Ishikawa (cell line): ENCODE results near the gene VSIG8.
A peak's percentile ranks its signal among the peaks of the same experiment; 100 is the strongest.

ENCODE experiments used
- CREB1 ChIP-seq: IDR thresholded peaks from 2 replicates; pipeline ENCODE4 v1.6.1; 2012; ENCODE audit warnings: low read depth
- EP300 ChIP-seq: IDR thresholded peaks from 2 replicates; pipeline ENCODE4 v1.6.1; 2012; ENCODE audit warnings: borderline replicate concordance
- MAX ChIP-seq: IDR thresholded peaks from 2 replicates; pipeline ENCODE4 v1.6.1; 2012
- NFIC ChIP-seq: IDR thresholded peaks from 2 replicates; pipeline ENCODE4 v1.6.1; 2012
- REST ChIP-seq: IDR thresholded peaks from 2 replicates; pipeline ENCODE4 v1.6.1; 2012; ENCODE audit warnings: low read depth, mild to moderate bottlenecking
- TAF1 ChIP-seq: IDR thresholded peaks from 2 replicates; pipeline ENCODE4 v1.6.1; 2012; ENCODE audit warnings: low read depth, mild to moderate bottlenecking
- ZBTB7A ChIP-seq: IDR thresholded peaks from 2 replicates; pipeline ENCODE4 v1.6.1; 2012; ENCODE audit warnings: low read depth

- TF ChIP-seq REST: no peak
- peak; percentile 56 for TF ChIP-seq TAF1
- TF ChIP-seq EP300: peak; percentile 26; the same call in 1 of the 2 replicates
- 0 out of 2 replicates have a peak, but pooled peaks have one; percentile 20 for TF ChIP-seq NFIC
- peak; percentile 49; the same call in 1 of the 2 replicates for TF ChIP-seq MAX
- TF ChIP-seq CREB1: peak; percentile 56
- TF ChIP-seq ZBTB7A: no peak; the same call in 1 of the 2 replicates
Observed at GRCh38 chr1:159854693-159855192, 7.7 kb downstream of the VSIG8 start.
